GM19463 (cell line): ENCODE data around the gene GDF9.
"Not testable (repeated sequence)": the region's sequence is repeated elsewhere in the genome, so short reads cannot be mapped to it uniquely, and the experiment has no call there.

Experiments
- ATAC-seq: cut with Tn5 transposase; IDR thresholded peaks from one replicate; pipeline ENCODE4 v1.9.1; 2021; ENCODE audit warnings: mild to moderate bottlenecking, moderate library complexity; ENCODE audit not compliant: unreplicated experiment

The GDF9 gene

GRCh38 chr5:132873119-132873929 is 7.1 kb upstream of the GDF9 start, which contains the start of gene LEAP2:
TSS of gene LEAP2 (plus strand) at chr5:132873668. CDS start at chr5:132873695, 27 bp downstream.
- no peak for ATAC-seq

GRCh38 chr5:132872788-132873118 is 6.5 kb upstream of the GDF9 start:
- no peak for ATAC-seq

GRCh38 chr5:132871459-132872284 is 5.4 kb upstream of the GDF9 start:
- no peak for ATAC-seq

GRCh38 chr5:132870801-132871200 is 4.5 kb upstream of the GDF9 start:
- ATAC-seq = no peak

GRCh38 chr5:132868754-132869153 is 2.5 kb upstream of the GDF9 start:
- no peak for ATAC-seq

GRCh38 chr5:132867046-132867451 is 780 bp upstream of the GDF9 start:
- ATAC-seq = no peak

- ATAC-seq = peak; percentile 11
These were observed 464 bp downstream of the GDF9 start for GRCh38 chr5:132865668-132866341.

- ATAC-seq = no peak
These were observed 5.5 kb downstream of the GDF9 start for GRCh38 chr5:132860742-132861141.

- no peak for ATAC-seq
These were observed 6.3 kb downstream of the GDF9 start for GRCh38 chr5:132859889-132860437.

- ATAC-seq = no peak
These were observed 10.3 kb downstream of the GDF9 start for GRCh38 chr5:132856011-132856410.

GRCh38 chr5:132854992-132855391 is 11.3 kb downstream of the GDF9 start:
- not testable (repeated sequence) for ATAC-seq

- no peak for ATAC-seq
These were observed 12.0 kb downstream of the GDF9 start for GRCh38 chr5:132854301-132854700.

- ATAC-seq = no peak
These were observed 12.5 kb downstream of the GDF9 start for GRCh38 chr5:132853790-132854189.

GRCh38 chr5:132853323-132853722 is 12.9 kb downstream of the GDF9 start:
- ATAC-seq = no peak

GRCh38 chr5:132850066-132850465 is 16.2 kb downstream of the GDF9 start:
- ATAC-seq = no peak

- no peak for ATAC-seq
These were observed 16.9 kb downstream of the GDF9 start for GRCh38 chr5:132849347-132849746.

- ATAC-seq = no peak
These were observed 18.0 kb downstream of the GDF9 start for GRCh38 chr5:132848270-132848669.

GRCh38 chr5:132841305-132841704 is 25.0 kb downstream of the GDF9 start:
- no peak for ATAC-seq

- no peak for ATAC-seq
These were observed 25.4 kb downstream of the GDF9 start for GRCh38 chr5:132840896-132841295.

- ATAC-seq = no peak
These were observed 26.0 kb downstream of the GDF9 start for GRCh38 chr5:132840313-132840712.
